Spleen (tissue), 7 donors: ENCODE results near the gene DLG2.

Source experiments
- CTCF ChIP-seq, 11 experiments: fragments of 200-600 bp in 7 of 11; fragments of 450-650 bp in 4 of 11; sonication (generic) in 4 of 11; IDR thresholded peaks in 8 of 11; conservative IDR thresholded peaks in 3 of 11; 1 replicate in 7 of 11; 2 replicates in 4 of 11; pipeline versions ENCODE4 v1.4.0 to v1.8.0; 2016 to 2021; ENCODE audit warnings: antibody characterized with exemption in 11 of 11, inconsistent platforms in 4 of 11, mild to moderate bottlenecking in 1 of 11
- POLR2A ChIP-seq, 3 donors: fragments of 450-650 bp; IDR thresholded peaks; one replicate each; pipeline ENCODE4 v1.5.1; 2017; ENCODE audit warnings: antibody characterized with exemption in 3 of 3, mild to moderate bottlenecking in 1 of 3
- POLR2AphosphoS5 ChIP-seq, 3 donors: sonication (generic); formaldehyde crosslinking; IDR thresholded peaks; one replicate each; pipeline ENCODE4 v1.5.1; 2017; ENCODE audit warnings: antibody characterized with exemption in 3 of 3
- donor health status: DM: no; HTN: no; CAD: no; lungs with moderate emphysema.
- donor health status: DM: no; HTN: no; CAD: no.
- donor health status: DM: no; HTN: no; CAD: no.

GRCh38 chr11:84871116-84871515, 756.0 kb downstream of the DLG2 start:
- TF ChIP-seq POLR2A (IDR thresholded peaks at IDR 0.05): no peak
- no peak for TF ChIP-seq CTCF (IDR thresholded peaks at IDR 0.05 in 8 of 11, conservative IDR thresholded peaks at IDR 0.05 in 3 of 11)
- TF ChIP-seq POLR2AphosphoS5 (IDR thresholded peaks at IDR 0.05): no peak
